ENCODE results near the gene VSTM2B. TPM values are rescaled to one million over a fixed set of nuclear protein-coding genes. Genes with fewer than 3 reads are reported as not detected.

VSTM2B gene
- total and polyA plus RNA-seq, 2 of the 13 experiments (the other 11 are each of a cell fraction or from before 2014, with no cell fraction given), result not detected

- TF ChIP-seq HNRNPLL (IDR thresholded peaks at IDR 0.05; ENCODE audit: low read depth, low read length, poor library complexity, severe bottlenecking), result peak; percentile 68
- TF ChIP-seq HES4 (CRISPR knock-in tag; IDR thresholded peaks at IDR 0.05; ENCODE audit: borderline replicate concordance), result peak; percentile 73; the same call in 1 of the 2 replicates
- no peak for TF ChIP-seq ZNF292 (CRISPR knock-in tag; IDR thresholded peaks at IDR 0.05; ENCODE audit: borderline replicate concordance, low read depth)
- TF ChIP-seq TBP (CRISPR knock-in tag; IDR thresholded peaks at IDR 0.05), result no peak
- no peak for TF ChIP-seq BATF2 (CRISPR knock-in tag; IDR thresholded peaks at IDR 0.05)
- no peak for TF ChIP-seq DZIP1 (CRISPR knock-in tag; IDR thresholded peaks at IDR 0.05)
- TF ChIP-seq DMAP1 (CRISPR knock-in tag; IDR thresholded peaks at IDR 0.05), result peak; percentile 83
- peak; percentile 95 for TF ChIP-seq ASH2L (IDR thresholded peaks at IDR 0.05; ENCODE audit: insufficient read length, low read depth, low read length)
- no peak for TF ChIP-seq MTF1 (CRISPR knock-in tag; IDR thresholded peaks at IDR 0.05)
- TF ChIP-seq CSRNP1 (CRISPR knock-in tag; IDR thresholded peaks at IDR 0.05), result 0 out of 2 replicates have a peak, but pooled peaks have one; percentile 40
- TF ChIP-seq ZNF781 (CRISPR knock-in tag; IDR thresholded peaks at IDR 0.05; ENCODE audit: borderline replicate concordance, not compliant biosample characterization), result no peak
- 0 out of 2 replicates have a peak, but pooled peaks have one; percentile 28 for TF ChIP-seq MED13 (CRISPR knock-in tag; IDR thresholded peaks at IDR 0.05)
- TF ChIP-seq TRAFD1 (CRISPR knock-in tag; IDR thresholded peaks at IDR 0.05; ENCODE audit: borderline replicate concordance), result no peak
- TF ChIP-seq ZNF580 (CRISPR knock-in tag; IDR thresholded peaks at IDR 0.05; ENCODE audit: borderline replicate concordance, low read depth), result peak; percentile 45; the same call in 1 of the 2 replicates
- no peak for TF ChIP-seq ZNF878 (CRISPR knock-in tag; IDR thresholded peaks at IDR 0.05)
- no peak for TF ChIP-seq SYNCRIP (IDR thresholded peaks at IDR 0.05; ENCODE audit: insufficient read depth, low read depth, low read length)
- no peak for TF ChIP-seq PRDM15 (CRISPR knock-in tag; IDR thresholded peaks at IDR 0.05)
Measured at GRCh38 chr19:29605653-29606419, 80.0 kb downstream of the VSTM2B start, which contains the start of gene POP4 (continued).
